Measurements from ENCODE around the gene UGT1A9. TPM values are rescaled to one million over a fixed set of nuclear protein-coding genes. Genes with fewer than 3 reads are reported as not detected.

The UGT1A9 gene
- total RNA-seq, 1 donor from 2014 or later, result not detected

- Histone ChIP-seq H3K27ac (peak overlapping the region; percentile 20), H3K36me3 (no peaks in the 10 kb centered on the region), H3K9me3 (no peaks in the 10 kb centered on the region), H3K27me3 (no peaks in the 10 kb centered on the region), H3K4me1 (peaks cover 12% of the 10 kb centered on the region), H3K4me3 (no peak overlapping the region)
- no peak for TF ChIP-seq POLR2AphosphoS5 (IDR thresholded peaks at IDR 0.05; ENCODE audit: insufficient read depth in 1 of 2, low read depth in 1 of 2)
- TF ChIP-seq CTCF (IDR thresholded peaks at IDR 0.05), result no peak
- TF ChIP-seq POLR2A (IDR thresholded peaks at IDR 0.05), result no peak
- intact Hi-C loops (cut with DNase I), result no loop called here
- no peak for DNase-seq (ENCODE audit: extremely low spot score in 2 of 2)
These were observed 34.3 kb downstream of the UGT1A9 start for GRCh38 chr2:233705911-233706506.

- Histone ChIP-seq H3K4me1 (peaks cover 12% of the 10 kb centered on the region), H3K36me3 (no peaks in the 10 kb centered on the region), H3K27me3 (no peaks in the 10 kb centered on the region), H3K4me3 (no peak overlapping the region), H3K27ac (peak overlapping the region; percentile 20), H3K9me3 (no peaks in the 10 kb centered on the region)
- intact Hi-C loops (cut with DNase I), result no loop called here
- TF ChIP-seq POLR2AphosphoS5 (IDR thresholded peaks at IDR 0.05; ENCODE audit: insufficient read depth in 1 of 2, low read depth in 1 of 2), result no peak
- no peak for DNase-seq (ENCODE audit: extremely low spot score in 2 of 2)
These were observed 35.0 kb downstream of the UGT1A9 start for GRCh38 chr2:233706720-233707119.

- DNase-seq (ENCODE audit: extremely low spot score in 2 of 2), result no peak
- Histone ChIP-seq H3K36me3 (no peaks in the 10 kb centered on the region), H3K4me1 (peaks cover 12% of the 10 kb centered on the region), H3K27ac (no peak overlapping the region), H3K4me3 (no peak overlapping the region), H3K27me3 (no peaks in the 10 kb centered on the region), H3K9me3 (no peaks in the 10 kb centered on the region)
- intact Hi-C loops (cut with DNase I), result no loop called here
- TF ChIP-seq POLR2A (IDR thresholded peaks at IDR 0.05) (no peak), CTCF (IDR thresholded peaks at IDR 0.05) (no peak), POLR2AphosphoS5 (IDR thresholded peaks at IDR 0.05; ENCODE audit: insufficient read depth in 1 of 2, low read depth in 1 of 2) (peak in 1 of 2 donors; percentile 46)
These were observed 36.4 kb downstream of the UGT1A9 start for GRCh38 chr2:233707940-233708644.

- no peaks in the 10 kb centered on the region for H3K9me3 ChIP-seq
- no peak for DNase-seq (ENCODE audit: extremely low spot score in 2 of 2)
- peaks cover 12% of the 10 kb centered on the region for H3K4me1 ChIP-seq
- no peaks in the 10 kb centered on the region for H3K36me3 ChIP-seq
- intact Hi-C loops (cut with DNase I), result no loop called here
- no peak overlapping the region for H3K4me3 ChIP-seq
- H3K27ac ChIP-seq, result no peak overlapping the region
- TF ChIP-seq POLR2A (IDR thresholded peaks at IDR 0.05), result no peak
- no peak for TF ChIP-seq POLR2AphosphoS5 (IDR thresholded peaks at IDR 0.05; ENCODE audit: insufficient read depth in 1 of 2, low read depth in 1 of 2)
- no peak for TF ChIP-seq CTCF (IDR thresholded peaks at IDR 0.05)
- H3K27me3 ChIP-seq, result no peaks in the 10 kb centered on the region
These were observed 37.2 kb downstream of the UGT1A9 start for GRCh38 chr2:233708942-233709341.

GRCh38 chr2:233711312-233712008, 39.8 kb downstream of the UGT1A9 start:
- Histone ChIP-seq H3K27me3 (no peaks in the 10 kb centered on the region), H3K9me3 (no peaks in the 10 kb centered on the region), H3K36me3 (no peaks in the 10 kb centered on the region), H3K4me1 (peaks cover 8% of the 10 kb centered on the region), H3K27ac (no peak overlapping the region), H3K4me3 (no peak overlapping the region)
- TF ChIP-seq POLR2A (IDR thresholded peaks at IDR 0.05) (no peak), POLR2AphosphoS5 (IDR thresholded peaks at IDR 0.05; ENCODE audit: insufficient read depth in 1 of 2, low read depth in 1 of 2) (no peak), CTCF (IDR thresholded peaks at IDR 0.05) (peak in 2 of 3 experiments; percentile 33 to 40)
- no peak for DNase-seq (ENCODE audit: extremely low spot score in 2 of 2)
- intact Hi-C loops (cut with DNase I), result no loop called here

Measured in vagina (tissue), 2 donors.